H9 (cell line): ENCODE data around the gene MGAT5. TPM values are rescaled to one million over a fixed set of nuclear protein-coding genes. Genes with fewer than 3 reads are reported as not detected.

Experiments used
- DNase-seq: peaks from one replicate; pipeline ENCODE4 v3.0.0-alpha.2; 2017
- H2AFZ ChIP-seq: one replicate; pipeline ENCODE4 v1.6.1; 2013; ENCODE audit warnings: mild to moderate bottlenecking, low read length, control low read depth, moderate library complexity
- H2AK5ac ChIP-seq: 2 replicates; pipeline ENCODE4 v1.6.1; 2013; ENCODE audit warnings: low read length, control low read depth, mixed read lengths; ENCODE audit not compliant: insufficient read length
- H2BK120ac ChIP-seq: one replicate; pipeline ENCODE4 v1.6.1; 2013; ENCODE audit warnings: low read depth, mild to moderate bottlenecking, low read length, control low read depth, inconsistent platforms; ENCODE audit not compliant: poor library complexity, severe bottlenecking
- H2BK12ac ChIP-seq: 2 replicates; pipeline ENCODE4 v1.6.1; 2013; ENCODE audit warnings: low read length, control low read depth, mixed read lengths, low read depth; ENCODE audit not compliant: insufficient read length
- H2BK15ac ChIP-seq: 2 replicates; pipeline ENCODE4 v1.6.1; 2013; ENCODE audit warnings: low read depth, low read length, control low read depth
- H2BK20ac ChIP-seq: one replicate; pipeline ENCODE4 v1.6.1; 2013; ENCODE audit warnings: low read depth, mild to moderate bottlenecking, low read length, control low read depth, inconsistent platforms; ENCODE audit not compliant: poor library complexity, severe bottlenecking
- H2BK5ac ChIP-seq: 2 replicates; pipeline ENCODE4 v1.6.1; 2013; ENCODE audit warnings: low read length, control low read depth, mixed read lengths; ENCODE audit not compliant: insufficient read length
- H3K14ac ChIP-seq: 2 replicates; pipeline ENCODE4 v1.6.1; 2013; ENCODE audit warnings: low read length, control low read depth; ENCODE audit not compliant: insufficient read depth
- H3K18ac ChIP-seq: 2 replicates; pipeline ENCODE4 v1.6.1; 2013; ENCODE audit warnings: low read depth, mild to moderate bottlenecking, mixed read lengths, low read length, control low read depth; ENCODE audit not compliant: insufficient read length
- H3K23ac ChIP-seq: 2 replicates; pipeline ENCODE4 v1.6.1; 2013; ENCODE audit warnings: low read length, control low read depth, mixed read lengths, low read depth; ENCODE audit not compliant: insufficient read length
- H3K23me2 ChIP-seq: 2 replicates; pipeline ENCODE4 v1.6.1; 2013; ENCODE audit warnings: low read depth, mild to moderate bottlenecking, mixed read lengths, low read length, control low read depth; ENCODE audit not compliant: insufficient read length, poor library complexity, severe bottlenecking
- H3K27ac ChIP-seq: 2 replicates; pipeline ENCODE4 v1.5.1; 2013; ENCODE audit warnings: low read length, control low read depth, mixed read lengths, low read depth; ENCODE audit not compliant: insufficient read length
- H3K27me3 ChIP-seq: 2 replicates; pipeline ENCODE4 v1.6.1; 2013; ENCODE audit warnings: low read length, control low read depth, inconsistent platforms; ENCODE audit not compliant: insufficient read depth
- H3K4ac ChIP-seq: 2 replicates; pipeline ENCODE4 v1.6.1; 2013; ENCODE audit warnings: low read depth, mild to moderate bottlenecking, control low read depth, inconsistent platforms, low read length, moderate library complexity
- H3K4me1 ChIP-seq: 2 replicates; pipeline ENCODE4 v1.6.1; 2013; ENCODE audit warnings: low read length, control low read depth, inconsistent platforms; ENCODE audit not compliant: insufficient read depth
- H3K4me2 ChIP-seq: 2 replicates; pipeline ENCODE4 v1.6.1; 2013; ENCODE audit warnings: low read length, control low read depth, mixed read lengths; ENCODE audit not compliant: insufficient read length, insufficient read depth
- H3K56ac ChIP-seq: 2 replicates; pipeline ENCODE4 v1.6.1; 2013; ENCODE audit warnings: low read depth, mild to moderate bottlenecking, mixed read lengths, low read length, control low read depth; ENCODE audit not compliant: insufficient read length
- H3K79me1 ChIP-seq: 2 replicates; pipeline ENCODE4 v1.6.1; 2013; ENCODE audit warnings: low read depth, mild to moderate bottlenecking, moderate library complexity, low read length, control low read depth, inconsistent platforms; ENCODE audit not compliant: insufficient read depth, poor library complexity, severe bottlenecking
- H3K79me2 ChIP-seq: 2 replicates; pipeline ENCODE4 v1.6.1; 2013; ENCODE audit warnings: low read length, control low read depth, inconsistent platforms; ENCODE audit not compliant: insufficient read depth
- H3K9ac ChIP-seq: 2 replicates; pipeline ENCODE4 v1.6.1; 2013; ENCODE audit warnings: low read length, control low read depth, mixed read lengths; ENCODE audit not compliant: insufficient read length; ENCODE audit errors: extremely low read depth
- H3K9me3 ChIP-seq: one replicate; pipeline ENCODE4 v1.6.1; 2013; ENCODE audit warnings: low read depth, low read length, inconsistent platforms; ENCODE audit not compliant: control insufficient read depth
- H3T11ph ChIP-seq: one replicate; pipeline ENCODE4 v1.6.1; 2013; ENCODE audit warnings: mild to moderate bottlenecking, low read length, control low read depth, inconsistent platforms
- H4K20me1 ChIP-seq: one replicate; pipeline ENCODE4 v1.6.1; 2013; ENCODE audit not compliant: control insufficient read depth, insufficient read length, insufficient read depth
- H4K5ac ChIP-seq: 2 replicates; pipeline ENCODE4 v1.6.1; 2013; ENCODE audit warnings: low read depth, mild to moderate bottlenecking, mixed read lengths, low read length, control low read depth; ENCODE audit not compliant: insufficient read length
- H4K8ac ChIP-seq: replicated peaks from 2 replicates; pipeline ENCODE4 v1.6.1; 2013; ENCODE audit warnings: low read length, control low read depth, mixed read lengths, low read depth; ENCODE audit not compliant: insufficient read length
- H4K91ac ChIP-seq: 2 replicates; pipeline ENCODE4 v1.6.1; 2013; ENCODE audit warnings: low read depth, mild to moderate bottlenecking, moderate library complexity, mixed read lengths, low read length, control low read depth; ENCODE audit not compliant: insufficient read length
- H3K27ac Mint-ChIP-seq, 3 experiments: 2 replicates in 2 of 3; 3 replicates in 1 of 3; pipeline ENCODE4 v1.8.0; 2020 to 2021; ENCODE audit warnings: mixed read lengths in 3 of 3, mild to moderate bottlenecking in 1 of 3, moderate library complexity in 1 of 3
- H3K27me3 Mint-ChIP-seq: 2 replicates; pipeline ENCODE4 v1.8.0; 2021; ENCODE audit warnings: low read depth, mild to moderate bottlenecking, moderate library complexity, mixed read lengths
- H3K36me3 Mint-ChIP-seq, 3 experiments: 2 replicates in 2 of 3; 3 replicates in 1 of 3; pipeline ENCODE4 v1.8.0; 2020 to 2021; ENCODE audit warnings: low read depth in 3 of 3, mixed read lengths in 3 of 3; ENCODE audit not compliant: insufficient read depth in 1 of 3
- H3K4me1 Mint-ChIP-seq, 2 experiments: 2 replicates each; pipeline ENCODE4 v1.8.0; 2020; ENCODE audit warnings: mixed read lengths in 2 of 2
- H3K4me3 Mint-ChIP-seq, 2 experiments: 2 replicates in 1 of 2; 3 replicates in 1 of 2; pipeline ENCODE4 v1.8.0; 2020 to 2021; ENCODE audit warnings: mild to moderate bottlenecking in 2 of 2, mixed read lengths in 2 of 2, moderate library complexity in 1 of 2
- H3K9me3 Mint-ChIP-seq, 2 experiments: 2 replicates in 1 of 2; 3 replicates in 1 of 2; pipeline ENCODE4 v1.8.0; 2020; ENCODE audit warnings: mild to moderate bottlenecking in 2 of 2, mixed read lengths in 2 of 2, moderate library complexity in 1 of 2
- WGBS: extraction: QIAGEN DNeasy Blood & Tissue Kit; methylation state at CpG from one replicate; pipeline ENCODE4 v1.1.7; 2013; ENCODE audit warnings: missing lambda C conversion rate, low lambda C conversion rate, mixed read lengths; ENCODE audit not compliant: insufficient read length; ENCODE audit errors: extremely low coverage; 5-methylcytosine and 5-hydroxymethylcytosine counted together
- total RNA-seq: library from RNA; stranded (reverse); gene quantifications from 2 replicates; pipeline ENCODE4 v1.2.1, GENCODE V29; 2021
- TF ChIP-seq, protein P1 (sequence below): fragments of 200-600 bp; sonication (generic); conservative IDR thresholded peaks from 3 replicates; pipeline ENCODE4 v1.8.0; 2021; ENCODE audit warnings: antibody characterized with exemption, mild to moderate bottlenecking

Gene MGAT5
- total RNA-seq, 1 experiment from 2014 or later, result 25.7 TPM

DNA sequence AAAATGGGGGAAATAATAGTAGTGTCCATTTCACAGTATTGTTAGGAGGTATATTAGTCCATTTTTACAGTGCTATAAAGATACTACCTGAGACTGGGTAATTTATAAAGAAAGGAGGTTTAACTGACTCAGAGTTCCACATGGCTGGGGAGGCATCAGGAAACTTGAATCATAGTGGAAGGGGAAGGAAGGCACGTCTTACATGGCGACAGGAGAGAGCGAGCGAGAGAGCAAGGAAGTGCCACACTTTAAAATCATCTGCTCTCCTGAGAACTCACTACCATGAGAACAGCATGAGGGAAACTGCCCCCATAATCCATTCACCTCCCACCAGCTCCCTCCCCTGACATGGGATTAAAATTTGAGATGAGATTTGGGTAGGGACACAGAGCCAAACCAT, 23.4 kb downstream of the MGAT5 start:
- peaks cover 13 to 18% of the 10 kb centered on the region in 2 experiments for H3K4me1 Mint-ChIP-seq
- Histone ChIP-seq H4K20me1 (no peaks in the 10 kb centered on the region), H3K27ac (no peak overlapping the region), H3K4ac (no peak overlapping the region), H3K9me3 (no peaks in the 10 kb centered on the region), H4K91ac (no peak overlapping the region), H3K23ac (no peak overlapping the region), H3K4me2 (no peak overlapping the region), H3K79me1 (peaks cover 2% of the 10 kb centered on the region), H3K23me2 (no peaks in the 10 kb centered on the region), H4K5ac (no peak overlapping the region), H2AFZ (no peak overlapping the region), H3K27me3 (no peaks in the 10 kb centered on the region), H3T11ph (no peak overlapping the region), H2BK120ac (no peak overlapping the region), H3K14ac (no peak overlapping the region), H3K56ac (no peak overlapping the region), H4K8ac (no peak overlapping the region), H3K18ac (no peak overlapping the region), H2BK12ac (no peak overlapping the region), H2BK5ac (no peak overlapping the region), H3K4me1 (no peaks in the 10 kb centered on the region), H3K9ac (no peak overlapping the region), H2BK20ac (no peak overlapping the region), H2AK5ac (no peak overlapping the region), H3K79me2 (no peaks in the 10 kb centered on the region), H2BK15ac (no peak overlapping the region)
- no CpG with 5 or more reads among the region's 4 CpGs for WGBS
- DNase-seq, result no peak
- no peak overlapping the region for H3K4me3 Mint-ChIP-seq
- TF ChIP-seq, protein P1, sequence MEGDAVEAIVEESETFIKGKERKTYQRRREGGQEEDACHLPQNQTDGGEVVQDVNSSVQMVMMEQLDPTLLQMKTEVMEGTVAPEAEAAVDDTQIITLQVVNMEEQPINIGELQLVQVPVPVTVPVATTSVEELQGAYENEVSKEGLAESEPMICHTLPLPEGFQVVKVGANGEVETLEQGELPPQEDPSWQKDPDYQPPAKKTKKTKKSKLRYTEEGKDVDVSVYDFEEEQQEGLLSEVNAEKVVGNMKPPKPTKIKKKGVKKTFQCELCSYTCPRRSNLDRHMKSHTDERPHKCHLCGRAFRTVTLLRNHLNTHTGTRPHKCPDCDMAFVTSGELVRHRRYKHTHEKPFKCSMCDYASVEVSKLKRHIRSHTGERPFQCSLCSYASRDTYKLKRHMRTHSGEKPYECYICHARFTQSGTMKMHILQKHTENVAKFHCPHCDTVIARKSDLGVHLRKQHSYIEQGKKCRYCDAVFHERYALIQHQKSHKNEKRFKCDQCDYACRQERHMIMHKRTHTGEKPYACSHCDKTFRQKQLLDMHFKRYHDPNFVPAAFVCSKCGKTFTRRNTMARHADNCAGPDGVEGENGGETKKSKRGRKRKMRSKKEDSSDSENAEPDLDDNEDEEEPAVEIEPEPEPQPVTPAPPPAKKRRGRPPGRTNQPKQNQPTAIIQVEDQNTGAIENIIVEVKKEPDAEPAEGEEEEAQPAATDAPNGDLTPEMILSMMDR, result no peak
- no peaks in the 10 kb centered on the region; a peak in 3 of 7 replicates for H3K36me3 Mint-ChIP-seq
- H3K9me3 Mint-ChIP-seq, result no peaks in the 10 kb centered on the region; a peak in 2 of 5 replicates
- no peak overlapping the region for H3K27ac Mint-ChIP-seq
- peaks cover 22% of the 10 kb centered on the region for H3K27me3 Mint-ChIP-seq
